A549 (cell line): ENCODE results near the gene LBX2. TPM values are rescaled to one million over a fixed set of nuclear protein-coding genes. Genes with fewer than 3 reads are reported as not detected.

ENCODE experiments used
- ATAC-seq, 2 experiments: fragments of 200-7000 bp in 1 of 2; fragments of >200 bp in 1 of 2; cut with Nextera tagmentation in 1 of 2; cut with Tn5 transposase in 1 of 2; 3 replicates each; pipeline versions ENCODE4 v1.8.0 to v1.9.1; 2018 to 2020; ENCODE audit warnings: mild to moderate bottlenecking in 1 of 2, moderate library complexity in 1 of 2
- CTCF ChIA-PET: fragments of 300-600 bp; sonication (Branson Sonifier 250); formaldehyde crosslinking; extraction: SDS; loops from one replicate; lab custom pipeline; 2021; ENCODE audit warnings: antibody characterized with exemption, inconsistent platforms; lab: Yijun Ruan, JAX
- POLR2A ChIA-PET: fragments of 350-600 bp; formaldehyde crosslinking; extraction: SDS; loops from one replicate; lab custom pipeline; 2021; ENCODE audit warnings: antibody characterized with exemption, inconsistent platforms; lab: Yijun Ruan, JAX
- DNase-seq, 2 experiments: peaks; one replicate each; pipeline versions ENCODE4 v3.0.0 to v3.0.0-alpha.2; 2011 to 2016; ENCODE audit warnings: low read depth in 1 of 2, low spot score in 1 of 2
- FAIRE-seq: peaks from 2 replicates; lab custom pipeline; 2011; peaks lifted over from hg19 to GRCh38; lab: Jason Lieb, UNC
- H3K27ac ChIP-seq, 2 experiments: fragments of >200 bp; sonication (Bioruptor Twin); formaldehyde crosslinking; 3 replicates each; pipeline ENCODE4 v1.5.1; 2016 to 2017
- H3K4me1 ChIP-seq: fragments of >200 bp; sonication (Bioruptor Twin); formaldehyde crosslinking; 3 replicates; pipeline ENCODE4 v1.6.1; 2016
- H3K4me2 ChIP-seq: fragments of >200 bp; sonication (Bioruptor Twin); formaldehyde crosslinking; 3 replicates; pipeline ENCODE4 v1.6.1; 2016
- H3K4me3 ChIP-seq: fragments of >200 bp; sonication (Bioruptor Twin); formaldehyde crosslinking; 3 replicates; pipeline ENCODE4 v1.5.1; 2016
- H3K9me3 ChIP-seq: fragments of >200 bp; sonication (Bioruptor Twin); formaldehyde crosslinking; 3 replicates; pipeline ENCODE4 v1.6.1; 2016
- ATOH8 ChIP-seq: fragments of 250-450 bp; sonication (Bioruptor Pico); IDR thresholded peaks from 2 replicates; pipeline ENCODE4 v1.5.0; 2020; ENCODE audit warnings: low read depth, mild to moderate bottlenecking, moderate library complexity
- BCL3 ChIP-seq: fragments of >200 bp; sonication (Bioruptor Twin); formaldehyde crosslinking; IDR thresholded peaks from 3 replicates; pipeline ENCODE4 v1.6.1; 2016
- CEBPB ChIP-seq, 2 experiments: fragments of >200 bp in 1 of 2; sonication (Bioruptor Twin) in 1 of 2; formaldehyde crosslinking in 1 of 2; IDR thresholded peaks; 2 replicates each; pipeline ENCODE4 v1.6.1; 2012 to 2016
- CHD4 ChIP-seq: fragments of 200-600 bp; sonication (generic); IDR thresholded peaks from 2 replicates; pipeline ENCODE4 v1.6.1; 2016; ENCODE audit warnings: antibody characterized with exemption, mild to moderate bottlenecking, borderline replicate concordance
- E2F6 ChIP-seq: IDR thresholded peaks from 2 replicates; pipeline ENCODE4 v1.6.1; 2012; ENCODE audit warnings: low read depth, borderline replicate concordance
- EHF ChIP-seq: fragments of 250-450 bp; sonication (Bioruptor Pico); IDR thresholded peaks from 2 replicates; pipeline ENCODE4 v1.5.0; 2020; ENCODE audit warnings: mild to moderate bottlenecking
- EHMT2 ChIP-seq: fragments of 200-600 bp; sonication (generic); IDR thresholded peaks from 2 replicates; pipeline ENCODE4 v1.6.1; 2016; ENCODE audit warnings: antibody characterized with exemption, low read depth, mild to moderate bottlenecking, moderate library complexity
- HES2 ChIP-seq: fragments of >200 bp; sonication (Bioruptor Twin); formaldehyde crosslinking; IDR thresholded peaks from 2 replicates; pipeline ENCODE4 v1.6.1; 2016
- HEYL ChIP-seq: fragments of 250-450 bp; sonication (Bioruptor Pico); IDR thresholded peaks from 2 replicates; pipeline ENCODE4 v1.8.0; 2021; ENCODE audit warnings: mild to moderate bottlenecking, moderate library complexity
- HMGXB4 ChIP-seq: fragments of 250-450 bp; sonication (Bioruptor Pico); IDR thresholded peaks from 2 replicates; pipeline ENCODE4 v1.5.0; 2021; ENCODE audit warnings: mild to moderate bottlenecking, moderate library complexity, borderline replicate concordance
- HOXB13 ChIP-seq: fragments of 250-450 bp; sonication (Bioruptor Pico); IDR thresholded peaks from 2 replicates; pipeline ENCODE4 v1.5.0; 2020; ENCODE audit warnings: low read depth, mild to moderate bottlenecking, moderate library complexity
- HOXB5 ChIP-seq: fragments of 250-450 bp; sonication (Bioruptor Pico); IDR thresholded peaks from 2 replicates; pipeline ENCODE4 v1.5.0; 2020; ENCODE audit warnings: mild to moderate bottlenecking, moderate library complexity
- JUNB ChIP-seq: fragments of >200 bp; sonication (Bioruptor Twin); formaldehyde crosslinking; IDR thresholded peaks from 2 replicates; pipeline ENCODE4 v1.6.1; 2016
- MAX ChIP-seq: IDR thresholded peaks from 2 replicates; pipeline ENCODE4 v1.6.1; 2012
- MYC ChIP-seq: IDR thresholded peaks from 2 replicates; pipeline ENCODE4 v1.6.1; 2012; ENCODE audit warnings: mild to moderate bottlenecking, inconsistent platforms, low read length, improper control_type of control experiment, borderline replicate concordance
- NPAS2 ChIP-seq: fragments of 250-450 bp; sonication (Bioruptor Pico); IDR thresholded peaks from 2 replicates; pipeline ENCODE4 v1.8.0; 2022; ENCODE audit warnings: mild to moderate bottlenecking, moderate library complexity, borderline replicate concordance
- PBX3 ChIP-seq: IDR thresholded peaks from 2 replicates; pipeline ENCODE4 v1.6.1; 2012
- POLR2A ChIP-seq: IDR thresholded peaks from 2 replicates; pipeline ENCODE4 v1.6.1; 2012; ENCODE audit warnings: mild to moderate bottlenecking, low read length
- POLR2AphosphoS2 ChIP-seq: conservative IDR thresholded peaks from 2 replicates; pipeline ENCODE4 v1.6.1; 2012; ENCODE audit warnings: low read length, improper control_type of control experiment, inconsistent platforms
- TFCP2L1 ChIP-seq: fragments of 250-450 bp; sonication (Bioruptor Pico); IDR thresholded peaks from 2 replicates; pipeline ENCODE4 v1.5.0; 2021; ENCODE audit warnings: mild to moderate bottlenecking
- USF2 ChIP-seq: fragments of 450-650 bp; IDR thresholded peaks from 2 replicates; pipeline ENCODE4 v1.6.1; 2014; ENCODE audit warnings: antibody characterized with exemption
- ZC3H11A ChIP-seq: fragments of 450-650 bp; IDR thresholded peaks from 2 replicates; pipeline ENCODE4 v1.6.1; 2014; ENCODE audit warnings: antibody characterized with exemption, mild to moderate bottlenecking
- ZNF302 ChIP-seq: fragments of 250-450 bp; sonication (Bioruptor Pico); IDR thresholded peaks from 2 replicates; pipeline ENCODE4 v1.9.0; 2021; ENCODE audit warnings: inconsistent platforms, mild to moderate bottlenecking, moderate library complexity
- WGBS: methylation state at CpG from one replicate; pipeline ENCODE4 v1.1.6; 2017; ENCODE audit errors: missing lambda C conversion rate; 5-methylcytosine and 5-hydroxymethylcytosine counted together
- polyA plus RNA-seq, 4 experiments: library from polyadenylated mRNA; depleted of rRNA in 3 of 4; stranded (reverse); fragments of >200 nt; fragmentation: RNase III in 1 of 4; extraction: RNeasy Plus Mini Kit Qiagen cat#74134 plus additional on column Dnase treatment in 1 of 4; gene quantifications; 2 replicates in 3 of 4; 3 replicates in 1 of 4; pipeline ENCODE4 v1.2.3, GENCODE V29; 2011 to 2017

The LBX2 gene
- polyA plus RNA-seq, 2 of the 4 experiments (the other 2 are of a cell fraction) = 0.84 to 2.4 TPM

- WGBS = 91% methylated on average over 45 of the region's 45 CpGs
- TF ChIP-seq CHD4 = no peak
- no peak for TF ChIP-seq ZC3H11A
- no peak for TF ChIP-seq E2F6
- no peak for TF ChIP-seq EHMT2
- TF ChIP-seq BCL3 = no peak
- TF ChIP-seq PBX3 = no peak
- 0 out of 2 replicates have a peak, but pooled peaks have one; percentile 13 for TF ChIP-seq POLR2A
- no peak for TF ChIP-seq MYC
- TF ChIP-seq HOXB13 (CRISPR knock-in tag) = no peak
- no peak for TF ChIP-seq ATOH8 (CRISPR knock-in tag)
- no peak for TF ChIP-seq USF2
- 0 out of 2 replicates have a peak, but pooled peaks have one; percentile 0 for TF ChIP-seq HOXB5 (CRISPR knock-in tag)
- TF ChIP-seq TFCP2L1 (CRISPR knock-in tag) = no peak
- Histone ChIP-seq H3K4me3 (peak overlapping the region; percentile 54), H3K9me3 (no peaks in the 10 kb centered on the region), H3K4me2 (peak overlapping the region; percentile 72), H3K4me1 (peaks cover 33% of the 10 kb centered on the region), H3K27ac (peak overlapping the region; percentile 83 to 96)
- CTCF ChIA-PET = interaction anchor here (1.0 to 15.5 kb wide), 8 partner anchors 16 to 112 kb away, joined by 3 to 184 read pairs (median 4); partner anchors contain the start of genes AUP1, C2orf81, CCDC142 and HTRA2
- DNase-seq (no peak), FAIRE-seq (no peak), ATAC-seq (no peak)
- POLR2A ChIA-PET = interaction anchor here (0.7 to 1.8 kb wide), 5 partner anchors 11 to 46 kb away, joined by 3 to 11 read pairs (median 5); partner anchors contain the start of genes CCDC142, HTRA2, TTC31 and WBP1
These were observed 4.4 kb upstream of the LBX2 start for GRCh38 chr2:74503506-74504475.

GRCh38 chr2:74502720-74503505, 3.5 kb upstream of the LBX2 start:
- POLR2A ChIA-PET = interaction anchor here (1.3 to 1.8 kb wide), 2 partner anchors 14 to 20 kb away, joined by 5 to 11 read pairs; partner anchors contain the start of genes CCDC142 and TTC31
- ATAC-seq = peak; percentile 30 to 62
- WGBS = 39% methylated on average over 43 of the region's 67 CpGs
- Histone ChIP-seq H3K27ac (peak overlapping the region; percentile 83 to 96), H3K4me2 (peak overlapping the region; percentile 72), H3K4me1 (peaks cover 29% of the 10 kb centered on the region), H3K4me3 (peak overlapping the region; percentile 54), H3K9me3 (no peaks in the 10 kb centered on the region)
- peak; percentile 73 to 79 for DNase-seq
- FAIRE-seq = no peak
- CTCF ChIA-PET = interaction anchor here (1.7 to 15.5 kb wide), 4 partner anchors 16 to 111 kb away, joined by 3 to 184 read pairs (median 12); partner anchors contain the start of genes AUP1, CCDC142, HTRA2 and TTC31
- no peak for TF ChIP-seq EHF
- peak; percentile 79 for TF ChIP-seq MAX
- TF ChIP-seq NPAS2 (CRISPR knock-in tag) = no peak
- no peak for TF ChIP-seq TFCP2L1 (CRISPR knock-in tag)
- TF ChIP-seq POLR2AphosphoS2 = no peak
- no peak for TF ChIP-seq HEYL (CRISPR knock-in tag)
- no peak for TF ChIP-seq HMGXB4 (CRISPR knock-in tag)
- 0 out of 2 replicates have a peak, but pooled peaks have one; percentile 30 for TF ChIP-seq HOXB5 (CRISPR knock-in tag)
- TF ChIP-seq CHD4 = no peak
- no peak for TF ChIP-seq HES2
- no peak for TF ChIP-seq CEBPB (IDR thresholded peaks at IDR 0.05)
- peak; percentile 29; the same call in 1 of the 2 replicates for TF ChIP-seq POLR2A
- no peak for TF ChIP-seq ATOH8 (CRISPR knock-in tag)
- TF ChIP-seq ZNF302 (CRISPR knock-in tag) = no peak
- no peak for TF ChIP-seq JUNB
